CD8-positive, alpha-beta memory T cell (primary cell): ENCODE measurements around the gene RNF17. TPM values are rescaled to one million over a fixed set of nuclear protein-coding genes. Genes with fewer than 3 reads are reported as not detected.
"Not testable (repeated sequence)": the region's sequence is repeated elsewhere in the genome, so short reads cannot be mapped to it uniquely, and the experiment has no call there.

ENCODE experiments used
- CTCF ChIA-PET: fragments of 350-600 bp; sonication (Branson Sonifier 250); formaldehyde crosslinking; loops from one replicate; lab custom pipeline; 2021; ENCODE audit warnings: antibody characterized with exemption; lab: Charles Lee
- POLR2A ChIA-PET: fragments of 350-600 bp; sonication (Branson Sonifier 250); formaldehyde crosslinking; loops from one replicate; lab custom pipeline; 2021; ENCODE audit warnings: antibody characterized with exemption; lab: Charles Lee
- DNase-seq, 5 donors: peaks; one replicate each; pipeline versions ENCODE4 v3.0.0 to v3.0.0-alpha.2; 2020 to 2022; ENCODE audit warnings: mixed read lengths in 1 of 5
- H3K27ac ChIP-seq: one replicate; pipeline ENCODE4 v1.7.0; 2013; ENCODE audit warnings: low read depth, mild to moderate bottlenecking, low read length, moderate library complexity
- H3K27me3 ChIP-seq: 2 replicates; pipeline ENCODE4 v1.7.0; 2013; ENCODE audit warnings: low read length, mild to moderate bottlenecking; ENCODE audit not compliant: insufficient read depth, poor library complexity, severe bottlenecking
- H3K36me3 ChIP-seq: 2 replicates; pipeline ENCODE4 v1.7.0; 2013; ENCODE audit warnings: mild to moderate bottlenecking, low read length, moderate library complexity; ENCODE audit not compliant: insufficient read depth
- H3K4me1 ChIP-seq: 2 replicates; pipeline ENCODE4 v1.7.0; 2013; ENCODE audit warnings: mild to moderate bottlenecking, low read length, moderate library complexity; ENCODE audit not compliant: insufficient read depth
- H3K4me3 ChIP-seq: 2 replicates; pipeline ENCODE4 v1.7.0; 2013; ENCODE audit warnings: mild to moderate bottlenecking, low read length
- H3K9me3 ChIP-seq: 2 replicates; pipeline ENCODE4 v1.7.0; 2013; ENCODE audit warnings: mild to moderate bottlenecking, low read length
- H3K27ac Mint-ChIP-seq, 8 donors: one replicate each; pipeline ENCODE4 v1.8.0; 2020 to 2021; ENCODE audit warnings: mixed read lengths in 8 of 8, mild to moderate bottlenecking in 6 of 8, inconsistent platforms in 3 of 8, moderate library complexity in 3 of 8
- H3K27me3 Mint-ChIP-seq, 2 donors: one replicate each; pipeline ENCODE4 v1.8.0; 2020 to 2021; ENCODE audit warnings: mixed read lengths in 2 of 2, mild to moderate bottlenecking in 1 of 2, moderate library complexity in 1 of 2
- H3K36me3 Mint-ChIP-seq, 3 donors: one replicate each; pipeline ENCODE4 v1.8.0; 2020 to 2021; ENCODE audit warnings: mixed read lengths in 3 of 3, inconsistent platforms in 1 of 3, mild to moderate bottlenecking in 1 of 3
- H3K4me1 Mint-ChIP-seq, 3 donors: one replicate each; pipeline ENCODE4 v1.8.0; 2020 to 2021; ENCODE audit warnings: mixed read lengths in 3 of 3, inconsistent platforms in 1 of 3, mild to moderate bottlenecking in 1 of 3
- H3K4me3 Mint-ChIP-seq, 7 donors: one replicate each; pipeline ENCODE4 v1.8.0; 2020 to 2021; ENCODE audit warnings: mixed read lengths in 7 of 7, mild to moderate bottlenecking in 6 of 7, moderate library complexity in 4 of 7, inconsistent platforms in 2 of 7
- H3K9me3 Mint-ChIP-seq, 5 donors: one replicate each; pipeline ENCODE4 v1.8.0; 2020 to 2022; ENCODE audit warnings: mixed read lengths in 5 of 5, mild to moderate bottlenecking in 3 of 5, moderate library complexity in 2 of 5, inconsistent platforms in 1 of 5
- polyA plus RNA-seq: library from polyadenylated mRNA; unstranded; fragments of 300-500 nt; fragmentation: Illumina TruSeq; gene quantifications from one replicate; pipeline ENCODE4 v1.2.3, GENCODE V29; 2021
- total RNA-seq, 2 experiments: library from RNA; stranded (reverse); gene quantifications; one replicate each; pipeline ENCODE4 v1.2.3, GENCODE V29; 2021

Gene RNF17
- total and polyA plus RNA-seq, 3 experiments from 2014 or later: not detected

DNA sequence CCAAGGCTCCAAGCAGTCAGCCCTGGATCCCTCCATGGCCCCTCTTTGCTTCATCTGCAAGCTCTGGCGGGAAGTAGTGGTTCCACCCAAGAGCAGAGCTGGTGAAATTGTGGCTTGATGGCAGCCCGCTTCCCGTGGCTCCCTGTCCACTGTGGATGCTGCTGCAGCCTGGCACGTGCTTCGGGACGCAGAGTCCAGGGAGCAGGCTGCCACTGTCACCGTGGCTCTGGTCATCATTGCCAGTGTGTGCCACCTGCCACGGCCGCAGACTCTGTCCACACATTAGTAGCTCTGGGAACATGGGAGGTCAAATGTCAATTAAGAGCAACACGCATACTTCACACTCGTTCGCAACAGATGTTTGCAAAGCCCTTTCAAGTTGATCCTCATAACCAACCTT, 40.8 kb upstream of the RNF17 start:
- POLR2A ChIA-PET: no interaction called here

GRCh38 chr13:24724714-24725113, 39.3 kb upstream of the RNF17 start:
- Histone ChIP-seq H3K4me1 (no peaks in the 10 kb centered on the region), H3K36me3 (no peaks in the 10 kb centered on the region), H3K27ac (no peak overlapping the region), H3K4me3 (no peak overlapping the region), H3K27me3 (no peaks in the 10 kb centered on the region), H3K9me3 (no peaks in the 10 kb centered on the region)
- Mint-ChIP-seq H3K4me3 (no peak overlapping the region), H3K9me3 (no peaks in the 10 kb centered on the region), H3K4me1 (peaks cover 0 to 3% (median 2%) of the 10 kb centered on the region in 3 donors), H3K36me3 (no peaks in the 10 kb centered on the region), H3K27me3 (peaks cover 3 to 14% of the 10 kb centered on the region in 2 donors), H3K27ac (peak overlapping the region in 1 of 8 donors; percentile 5)
- no peak for DNase-seq
- ChIA-PET POLR2A (no interaction called here), CTCF (interaction anchor here (0.7 to 1.2 kb wide), 3 partner anchors 23 to 146 kb away, joined by 3 read pairs; no protein-coding TSS in a partner anchor)

More for the DNA sequence above, 40.8 kb upstream of the RNF17 start:
- Mint-ChIP-seq H3K27ac (peak overlapping the region in 1 of 8 donors; percentile 18), H3K4me3 (no peak overlapping the region), H3K9me3 (no peaks in the 10 kb centered on the region), H3K4me1 (peaks cover 0 to 3% (median 2%) of the 10 kb centered on the region in 3 donors), H3K27me3 (peaks cover 5 to 15% of the 10 kb centered on the region in 2 donors), H3K36me3 (no peaks in the 10 kb centered on the region)
- H3K27me3 ChIP-seq: no peaks in the 10 kb centered on the region
- CTCF ChIA-PET: interaction anchor here (0.9 to 1.5 kb wide), 2 partner anchors 9 to 29 kb away, joined by 3 to 4 read pairs; no protein-coding TSS in a partner anchor
- no peaks in the 10 kb centered on the region for H3K9me3 ChIP-seq
- no peaks in the 10 kb centered on the region for H3K4me1 ChIP-seq
- no peak for DNase-seq
- H3K27ac ChIP-seq: no peak overlapping the region
- H3K36me3 ChIP-seq: no peaks in the 10 kb centered on the region
- H3K4me3 ChIP-seq: no peak overlapping the region

GRCh38 chr13:24725379-24725778, 38.6 kb upstream of the RNF17 start:
- Histone ChIP-seq H3K9me3 (no peaks in the 10 kb centered on the region), H3K4me1 (no peaks in the 10 kb centered on the region), H3K27ac (no peak overlapping the region), H3K27me3 (no peaks in the 10 kb centered on the region), H3K36me3 (no peaks in the 10 kb centered on the region), H3K4me3 (no peak overlapping the region)
- Mint-ChIP-seq H3K9me3 (no peaks in the 10 kb centered on the region), H3K4me3 (no peak overlapping the region), H3K27me3 (peaks cover 3 to 12% of the 10 kb centered on the region in 2 donors), H3K27ac (no peak overlapping the region), H3K4me1 (peaks cover 0 to 3% (median 2%) of the 10 kb centered on the region in 3 donors), H3K36me3 (no peaks in the 10 kb centered on the region)
- ChIA-PET POLR2A (interaction anchor here (0.6 kb wide), 1 partner anchor 106 kb away, joined by 6 read pairs; no protein-coding TSS in a partner anchor), CTCF (interaction anchor here (0.7 to 2.9 kb wide), 6 partner anchors 14 to 146 kb away, joined by 3 to 15 read pairs (median 3); no protein-coding TSS in a partner anchor)
- no peak for DNase-seq

DNA sequence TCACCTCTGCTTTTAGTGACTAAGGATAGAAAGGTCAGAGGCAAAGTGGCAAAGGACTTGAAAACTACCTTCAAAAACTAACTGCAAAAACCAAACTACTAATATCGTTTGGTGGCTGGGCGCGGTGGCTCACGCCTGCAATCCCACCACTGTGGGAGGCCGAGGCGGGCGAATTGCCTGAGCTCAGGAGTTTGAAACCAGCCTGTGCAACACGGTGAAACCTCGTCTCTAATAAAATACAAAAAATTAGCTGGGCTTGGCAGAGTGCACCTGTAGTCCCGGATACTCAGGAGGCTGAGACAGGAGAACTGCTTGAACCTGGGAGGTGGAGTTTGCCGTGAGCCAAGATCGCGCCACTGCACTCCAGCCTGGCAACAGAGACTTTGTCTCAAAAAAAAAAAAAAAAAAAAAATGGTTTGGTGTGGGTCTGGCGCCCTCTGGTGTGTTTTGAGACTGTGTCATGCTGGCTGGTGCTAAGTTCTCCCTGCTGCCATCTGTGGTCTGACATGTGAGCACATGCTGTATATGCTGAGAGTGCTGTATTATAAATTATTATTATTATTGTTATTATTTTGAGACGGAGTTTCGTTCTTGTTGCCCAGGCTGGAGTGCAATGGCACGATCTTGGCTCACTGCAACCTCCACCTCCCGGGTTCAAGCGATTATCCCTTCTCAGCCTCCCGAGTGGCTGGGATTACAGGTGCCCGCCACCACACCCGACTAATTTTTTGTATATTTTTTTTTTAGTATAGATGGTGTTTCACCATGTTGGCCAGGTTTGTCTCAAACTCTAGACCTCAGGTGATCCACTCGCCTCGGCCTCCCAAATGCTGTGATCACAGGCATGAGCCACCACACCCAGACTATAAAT, 36.0 kb upstream of the RNF17 start:
- CTCF ChIA-PET: interaction anchor here (0.7 to 2.9 kb wide), 27 partner anchors 9 to 260 kb away, joined by 3 to 16 read pairs (median 5); partner anchors contain the start of gene ATP12A
- POLR2A ChIA-PET: no interaction called here
- no peak overlapping the region for H3K27ac ChIP-seq
- no peaks in the 10 kb centered on the region for H3K9me3 ChIP-seq
- no peaks in the 10 kb centered on the region for H3K36me3 Mint-ChIP-seq
- peak; percentile 53 to 84 (median 73) for DNase-seq
- no peaks in the 10 kb centered on the region for H3K27me3 ChIP-seq
- H3K9me3 Mint-ChIP-seq: peaks cover 0 to 6% (median 5%) of the 10 kb centered on the region in 5 donors
- H3K4me1 Mint-ChIP-seq: peaks cover 0 to 3% (median 2%) of the 10 kb centered on the region in 3 donors
- no peak overlapping the region for H3K4me3 ChIP-seq
- no peak overlapping the region for H3K4me3 Mint-ChIP-seq
- H3K27me3 Mint-ChIP-seq: peaks cover 3 to 16% of the 10 kb centered on the region in 2 donors
- H3K4me1 ChIP-seq: no peaks in the 10 kb centered on the region
- no peaks in the 10 kb centered on the region for H3K36me3 ChIP-seq
- no peak overlapping the region for H3K27ac Mint-ChIP-seq

GRCh38 chr13:24730873-24731567, 32.9 kb upstream of the RNF17 start:
- CTCF ChIA-PET: interaction anchor here (1.7 kb wide), 1 partner anchor 37 kb away, joined by 7 read pairs; no protein-coding TSS in a partner anchor

DNA sequence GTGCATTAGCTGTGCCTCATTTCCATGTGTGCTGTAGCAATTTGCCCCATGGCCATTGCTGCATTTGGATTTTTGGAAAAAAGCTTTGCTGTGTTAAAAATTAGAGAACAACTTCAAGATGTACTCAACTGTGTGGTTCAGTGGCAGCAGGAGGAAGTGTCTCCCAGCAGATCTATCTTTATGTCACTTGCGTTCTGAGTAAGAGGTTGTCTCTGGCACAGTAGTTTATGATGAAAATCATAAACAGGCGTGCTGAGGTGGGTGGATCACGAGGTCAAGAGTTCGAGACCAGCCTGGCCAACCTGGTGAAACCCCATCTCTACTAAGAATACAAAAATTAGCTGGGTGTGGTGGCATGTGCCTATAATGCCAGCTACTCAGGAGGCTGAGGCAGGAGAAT, 29.0 kb upstream of the RNF17 start:
- Histone ChIP-seq H3K27ac (no peak overlapping the region), H3K4me3 (no peak overlapping the region), H3K9me3 (no peaks in the 10 kb centered on the region), H3K27me3 (no peaks in the 10 kb centered on the region), H3K4me1 (no peaks in the 10 kb centered on the region), H3K36me3 (no peaks in the 10 kb centered on the region)
- peaks cover 0 to 6% (median 5%) of the 10 kb centered on the region in 5 donors for H3K9me3 Mint-ChIP-seq
- H3K4me1 Mint-ChIP-seq: no peaks in the 10 kb centered on the region
- H3K36me3 Mint-ChIP-seq: no peaks in the 10 kb centered on the region
- H3K27me3 Mint-ChIP-seq: peaks cover 0 to 7% of the 10 kb centered on the region in 2 donors
- DNase-seq: no peak
- ChIA-PET POLR2A (no interaction called here), CTCF (interaction anchor here (1.2 kb wide), 1 partner anchor 8 kb away, joined by 3 read pairs; no protein-coding TSS in a partner anchor)
- H3K27ac Mint-ChIP-seq: no peak overlapping the region
- H3K4me3 Mint-ChIP-seq: no peak overlapping the region

More at GRCh38 chr13:24730873-24731567, 32.9 kb upstream of the RNF17 start:
- H3K36me3 Mint-ChIP-seq, POLR2A ChIA-PET, H3K4me1 Mint-ChIP-seq, H3K4me3 ChIP-seq, H3K9me3 ChIP-seq, H3K27ac Mint-ChIP-seq, H3K4me3 Mint-ChIP-seq, H3K9me3 Mint-ChIP-seq, H3K36me3 ChIP-seq, DNase-seq, H3K27ac ChIP-seq, H3K27me3 Mint-ChIP-seq, H3K4me1 ChIP-seq, H3K27me3 ChIP-seq: not testable (repeated sequence)

GRCh38 chr13:24737042-24737441, 26.9 kb upstream of the RNF17 start:
- Mint-ChIP-seq H3K27me3 (no peaks in the 10 kb centered on the region), H3K4me1 (no peaks in the 10 kb centered on the region), H3K27ac (no peak overlapping the region), H3K4me3 (no peak overlapping the region), H3K9me3 (no peaks in the 10 kb centered on the region), H3K36me3 (no peaks in the 10 kb centered on the region)
- Histone ChIP-seq H3K36me3 (no peaks in the 10 kb centered on the region), H3K27me3 (no peaks in the 10 kb centered on the region), H3K9me3 (no peaks in the 10 kb centered on the region), H3K4me1 (no peaks in the 10 kb centered on the region), H3K27ac (no peak overlapping the region), H3K4me3 (no peak overlapping the region)
- ChIA-PET CTCF (interaction anchor here (0.9 kb wide), 1 partner anchor 9 kb away, joined by 3 read pairs; no protein-coding TSS in a partner anchor), POLR2A (no interaction called here)
- DNase-seq: no peak
